ENCODE results near the gene SUSD6. TPM values are rescaled to one million over a fixed set of nuclear protein-coding genes. Genes with fewer than 3 reads are reported as not detected.

Gene SUSD6
- total RNA-seq, 2 experiments from 2014 or later = 63.4 to 65.2 TPM

DNA sequence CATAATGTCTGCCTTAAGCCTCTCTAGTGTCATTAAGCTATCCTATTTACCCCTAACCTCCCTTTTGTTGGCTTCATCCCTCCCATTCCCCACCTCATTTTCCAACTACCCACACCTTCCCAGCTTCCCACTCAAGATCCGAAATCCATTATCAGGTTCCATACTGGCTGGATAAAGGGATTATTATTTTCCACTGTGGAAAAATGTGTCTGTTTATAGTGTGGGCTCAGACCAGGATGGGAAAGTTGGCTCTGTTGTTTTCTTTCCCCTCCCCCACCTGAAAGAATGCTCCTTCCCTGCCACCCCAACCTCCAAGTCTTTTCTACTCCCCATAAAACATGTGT is 49.8 kb downstream of the SUSD6 start:
- POLR2A ChIA-PET = interaction anchor here (0.8 to 3.2 kb wide), 9 partner anchors 8 to 49 kb away, joined by 3 to 16 read pairs (median 3); partner anchors contain the start of gene SUSD6
- no peak for DNase-seq
- H3K27me3 Mint-ChIP-seq = no peaks in the 10 kb centered on the region

GRCh38 chr14:69662636-69663299 is 51.4 kb downstream of the SUSD6 start:
- H3K4me1 Mint-ChIP-seq = peaks cover 94% of the 10 kb centered on the region
- H3K9me3 Mint-ChIP-seq = no peaks in the 10 kb centered on the region
- H3K4me3 Mint-ChIP-seq = no peak overlapping the region
- H3K27me3 Mint-ChIP-seq = no peaks in the 10 kb centered on the region
- H3K36me3 Mint-ChIP-seq (ENCODE audit: low read depth) = peaks cover 82% of the 10 kb centered on the region
- ChIA-PET CTCF (interaction anchor here (1.1 kb wide), 1 partner anchor 11 kb away, joined by 4 read pairs; no protein-coding TSS in a partner anchor), POLR2A (interaction anchor here (1.0 to 1.8 kb wide), 2 partner anchors 11 to 39 kb away, joined by 3 to 8 read pairs; no protein-coding TSS in a partner anchor)
- no peak for DNase-seq
- H3K27ac Mint-ChIP-seq = no peak overlapping the region

More for the DNA sequence above, 49.8 kb downstream of the SUSD6 start:
- peaks cover 95% of the 10 kb centered on the region for H3K4me1 Mint-ChIP-seq
- peaks cover 74% of the 10 kb centered on the region for H3K36me3 Mint-ChIP-seq (ENCODE audit: low read depth)
- H3K9me3 Mint-ChIP-seq = no peaks in the 10 kb centered on the region
- H3K27ac Mint-ChIP-seq = peak overlapping the region; percentile 85
- CTCF ChIA-PET = interaction anchor here (0.9 kb wide), 1 partner anchor 22 kb away, joined by 3 read pairs; no protein-coding TSS in a partner anchor
- H3K4me3 Mint-ChIP-seq = no peak overlapping the region

GRCh38 chr14:69663300-69663643 is 51.9 kb downstream of the SUSD6 start:
- Mint-ChIP-seq H3K36me3 (ENCODE audit: low read depth) (peaks cover 81% of the 10 kb centered on the region), H3K27ac (peak overlapping the region; percentile 59), H3K9me3 (no peaks in the 10 kb centered on the region), H3K27me3 (no peaks in the 10 kb centered on the region), H3K4me1 (peaks cover 93% of the 10 kb centered on the region), H3K4me3 (no peak overlapping the region)
- ChIA-PET CTCF (interaction anchor here (1.1 kb wide), 1 partner anchor 10 kb away, joined by 4 read pairs; no protein-coding TSS in a partner anchor), POLR2A (interaction anchor here (1.0 to 1.8 kb wide), 2 partner anchors 11 to 39 kb away, joined by 3 to 8 read pairs; no protein-coding TSS in a partner anchor)
- DNase-seq = no peak

DNA sequence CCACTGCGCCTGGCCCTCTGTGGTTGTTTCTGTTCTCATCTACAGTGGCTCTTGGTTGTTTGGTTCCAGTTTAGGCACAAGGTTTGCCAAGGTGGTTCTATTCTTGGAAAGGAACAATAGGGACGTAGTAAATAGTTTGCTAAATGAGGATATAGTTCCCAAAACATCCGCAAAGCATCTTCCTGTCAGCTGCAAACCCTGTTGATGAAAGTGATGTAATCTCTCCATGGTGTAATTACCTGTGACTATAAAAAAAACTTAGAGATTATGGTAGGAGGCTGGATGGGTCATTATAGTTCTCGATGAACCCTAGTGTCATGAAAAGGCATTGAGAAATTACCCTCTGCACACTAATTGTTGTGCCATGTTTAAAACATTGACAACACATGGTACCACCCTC is 52.9 kb downstream of the SUSD6 start:
- H3K9me3 Mint-ChIP-seq = no peaks in the 10 kb centered on the region
- H3K4me1 Mint-ChIP-seq = peaks cover 91% of the 10 kb centered on the region
- no peaks in the 10 kb centered on the region for H3K27me3 Mint-ChIP-seq
- ChIA-PET POLR2A (interaction anchor here (1.8 kb wide), 1 partner anchor 10 kb away, joined by 8 read pairs; no protein-coding TSS in a partner anchor), CTCF (interaction anchor here (1.1 kb wide), 1 partner anchor 9 kb away, joined by 4 read pairs; no protein-coding TSS in a partner anchor)
- H3K4me3 Mint-ChIP-seq = no peak overlapping the region
- peaks cover 76% of the 10 kb centered on the region for H3K36me3 Mint-ChIP-seq (ENCODE audit: low read depth)
- DNase-seq = no peak
- H3K27ac Mint-ChIP-seq = peak overlapping the region; percentile 12

DNA sequence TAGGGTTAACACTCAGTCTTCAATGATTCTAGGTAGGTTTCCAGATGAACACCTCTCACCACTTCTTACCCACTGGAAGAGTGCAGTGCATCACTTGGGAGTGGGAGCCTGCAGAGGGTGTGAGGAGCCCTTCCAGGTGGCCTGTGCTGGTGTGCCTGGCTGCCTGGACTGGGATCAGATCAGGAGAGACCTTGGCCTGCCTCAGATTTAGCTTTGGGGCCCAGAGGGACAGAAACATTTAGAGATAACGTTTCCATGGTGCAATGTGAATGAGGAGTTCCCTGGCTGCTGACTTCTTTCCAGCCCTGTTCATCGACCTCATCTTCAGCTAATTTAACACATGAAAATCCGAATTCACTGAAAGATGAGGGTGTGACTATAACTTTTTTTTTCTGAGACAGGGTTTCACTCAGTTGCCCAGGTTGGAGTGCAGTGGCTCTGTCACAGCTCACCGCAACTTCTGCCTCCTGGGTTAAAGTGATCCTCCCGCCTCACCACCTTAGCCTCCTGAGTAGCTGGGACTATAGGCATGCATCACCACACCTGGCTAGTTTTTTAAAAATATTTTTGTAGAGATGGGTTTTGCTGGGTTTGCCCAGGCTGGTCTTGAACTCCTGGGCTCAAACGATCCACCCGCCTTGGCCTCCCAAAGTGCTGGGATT is 53.6 kb downstream of the SUSD6 start:
- CTCF ChIA-PET = interaction anchor here (0.8 kb wide), 1 partner anchor 64 kb away, joined by 4 read pairs; no protein-coding TSS in a partner anchor
- H3K36me3 Mint-ChIP-seq (ENCODE audit: low read depth) = peaks cover 78% of the 10 kb centered on the region
- H3K4me3 Mint-ChIP-seq = no peak overlapping the region
- H3K27ac Mint-ChIP-seq = peak overlapping the region; percentile 12
- POLR2A ChIA-PET = no interaction called here
- DNase-seq = no peak
- no peaks in the 10 kb centered on the region for H3K9me3 Mint-ChIP-seq
- no peaks in the 10 kb centered on the region for H3K27me3 Mint-ChIP-seq
- peaks cover 91% of the 10 kb centered on the region for H3K4me1 Mint-ChIP-seq

DNA sequence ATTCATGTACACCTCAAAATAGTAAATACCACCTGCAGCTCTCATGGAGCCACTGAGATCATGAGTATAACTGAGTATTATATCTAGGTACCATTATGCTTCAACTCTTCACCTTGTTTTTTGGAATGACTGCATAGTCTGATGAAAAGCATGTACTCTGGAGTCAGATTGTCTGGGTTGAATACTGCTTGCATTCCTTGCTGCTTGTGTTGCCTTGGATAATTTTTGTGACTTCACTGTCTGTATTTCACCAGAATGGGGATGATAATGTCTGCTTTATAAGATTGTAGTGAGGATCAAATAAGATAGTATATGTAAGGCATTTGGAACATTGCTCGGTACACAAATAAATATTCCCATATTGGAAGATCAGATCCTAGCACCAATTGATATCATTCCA is 54.2 kb downstream of the SUSD6 start:
- Mint-ChIP-seq H3K36me3 (ENCODE audit: low read depth) (peaks cover 78% of the 10 kb centered on the region), H3K4me1 (peaks cover 91% of the 10 kb centered on the region), H3K9me3 (no peaks in the 10 kb centered on the region), H3K4me3 (no peak overlapping the region), H3K27ac (no peak overlapping the region), H3K27me3 (no peaks in the 10 kb centered on the region)
- CTCF ChIA-PET = interaction anchor here (0.8 to 1.8 kb wide), 2 partner anchors 53 to 63 kb away, joined by 4 read pairs; no protein-coding TSS in a partner anchor
- POLR2A ChIA-PET = no interaction called here
- DNase-seq = no peak

DNA sequence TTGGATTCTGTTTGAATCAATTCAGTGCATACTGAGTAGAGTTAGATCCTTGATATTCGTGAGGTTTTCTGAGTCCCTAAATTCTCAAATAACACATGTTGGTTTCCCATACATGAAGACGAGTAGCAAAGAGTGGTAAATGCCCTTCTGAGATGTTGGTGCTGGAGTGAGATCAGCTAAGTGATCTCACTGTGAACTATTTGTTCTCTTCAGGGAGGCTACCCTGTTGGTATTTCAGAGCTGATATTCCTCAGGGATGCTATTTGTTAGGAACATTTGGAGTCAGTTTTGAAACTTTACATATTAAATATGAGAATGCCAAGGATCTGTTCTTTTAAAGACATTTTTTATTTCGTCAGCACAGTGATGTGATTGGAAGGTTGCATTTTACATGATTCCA is 54.7 kb downstream of the SUSD6 start:
- H3K27me3 Mint-ChIP-seq = no peaks in the 10 kb centered on the region

DNA sequence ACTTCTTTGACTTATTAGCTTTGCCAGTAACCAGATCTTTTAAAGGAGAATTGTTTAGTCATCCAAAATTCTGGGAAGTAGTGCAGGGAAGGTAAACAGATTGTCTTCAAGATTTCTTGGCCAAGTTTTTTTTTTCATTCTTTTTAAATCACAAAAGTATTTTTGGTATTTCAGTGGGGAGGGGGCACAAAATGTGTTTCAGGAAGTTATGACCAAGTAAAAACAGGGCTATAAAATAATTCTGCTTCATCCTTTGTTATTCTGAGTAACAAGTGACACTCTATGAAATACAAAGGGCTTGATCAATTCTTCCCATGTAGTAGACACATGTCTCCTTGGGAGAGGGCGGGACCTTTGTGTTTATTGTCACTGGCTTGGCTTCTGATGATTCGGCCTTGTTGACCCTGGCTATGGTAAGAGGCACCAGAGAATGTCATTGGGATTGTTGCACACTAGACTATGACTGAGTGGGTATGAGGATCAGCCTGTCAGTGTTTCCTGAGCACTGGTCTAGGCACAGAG is 55.4 kb downstream of the SUSD6 start:
- peaks cover 91% of the 10 kb centered on the region for H3K4me1 Mint-ChIP-seq
- H3K36me3 Mint-ChIP-seq (ENCODE audit: low read depth) = peaks cover 75% of the 10 kb centered on the region
- CTCF ChIA-PET = interaction anchor here (1.3 to 1.8 kb wide), 4 partner anchors 18 to 55 kb away, joined by 3 to 4 read pairs (median 4); partner anchors contain the start of gene SUSD6
- H3K4me3 Mint-ChIP-seq = peak overlapping the region; percentile 53
- no peak for DNase-seq
- H3K27ac Mint-ChIP-seq = peak overlapping the region; percentile 79
- H3K9me3 Mint-ChIP-seq = no peaks in the 10 kb centered on the region
- POLR2A ChIA-PET = interaction anchor here (0.6 to 2.8 kb wide), 3 partner anchors 8 to 41 kb away, joined by 3 to 9 read pairs (median 3); no protein-coding TSS in a partner anchor
- no peaks in the 10 kb centered on the region for H3K27me3 Mint-ChIP-seq

More for the DNA sequence above, 54.7 kb downstream of the SUSD6 start:
- DNase-seq = no peak
- no peaks in the 10 kb centered on the region for H3K9me3 Mint-ChIP-seq
- no peak overlapping the region for H3K4me3 Mint-ChIP-seq
- H3K4me1 Mint-ChIP-seq = peaks cover 91% of the 10 kb centered on the region
- H3K36me3 Mint-ChIP-seq (ENCODE audit: low read depth) = peaks cover 78% of the 10 kb centered on the region
- no peak overlapping the region for H3K27ac Mint-ChIP-seq
- POLR2A ChIA-PET = interaction anchor here (0.6 to 2.8 kb wide), 2 partner anchors 9 to 41 kb away, joined by 3 to 9 read pairs; no protein-coding TSS in a partner anchor
- CTCF ChIA-PET = interaction anchor here (0.8 to 1.8 kb wide), 2 partner anchors 53 to 63 kb away, joined by 4 read pairs; no protein-coding TSS in a partner anchor

GRCh38 chr14:69667938-69668335 is 56.5 kb downstream of the SUSD6 start:
- Mint-ChIP-seq H3K27ac (peak overlapping the region; percentile 79), H3K9me3 (no peaks in the 10 kb centered on the region)

DNA sequence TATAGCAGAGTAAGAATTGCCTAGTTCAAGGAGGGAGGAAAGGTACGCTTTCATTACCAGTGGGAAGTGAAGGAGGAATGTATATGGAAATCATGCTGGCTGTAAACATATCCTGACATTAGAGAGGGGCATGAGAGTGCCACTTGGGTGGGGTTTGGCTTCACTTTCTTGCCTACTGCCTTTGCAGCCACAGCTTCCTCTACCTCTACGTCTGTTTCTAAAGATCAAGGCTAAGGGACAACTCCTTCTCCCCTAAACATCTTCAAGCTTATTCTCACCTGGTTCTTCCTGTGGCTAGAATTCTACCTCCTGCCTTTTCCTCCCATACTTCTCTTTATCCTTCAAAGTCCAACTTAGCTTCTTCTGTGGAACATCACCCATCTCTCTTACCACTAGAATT is 58.0 kb downstream of the SUSD6 start:
- H3K36me3 Mint-ChIP-seq (ENCODE audit: low read depth) = peaks cover 59% of the 10 kb centered on the region
- no peak for DNase-seq
- peak overlapping the region; percentile 64 for H3K27ac Mint-ChIP-seq
- no peaks in the 10 kb centered on the region for H3K27me3 Mint-ChIP-seq
- ChIA-PET CTCF (interaction anchor here (1.1 kb wide), 2 partner anchors 55 to 57 kb away, joined by 3 read pairs; no protein-coding TSS in a partner anchor), POLR2A (interaction anchor here (1.0 to 3.7 kb wide), 7 partner anchors 8 to 97 kb away, joined by 3 to 27 read pairs (median 4); partner anchors contain the start of genes SRSF5 and SUSD6)
- no peak overlapping the region for H3K4me3 Mint-ChIP-seq
- peaks cover 92% of the 10 kb centered on the region for H3K4me1 Mint-ChIP-seq
- no peaks in the 10 kb centered on the region for H3K9me3 Mint-ChIP-seq

More at GRCh38 chr14:69667938-69668335, 56.5 kb downstream of the SUSD6 start:
- Mint-ChIP-seq H3K4me3 (peak overlapping the region; percentile 53), H3K36me3 (ENCODE audit: low read depth) (peaks cover 70% of the 10 kb centered on the region), H3K4me1 (peaks cover 91% of the 10 kb centered on the region), H3K27me3 (no peaks in the 10 kb centered on the region)
- no peak for DNase-seq
- CTCF ChIA-PET = interaction anchor here (0.7 to 1.8 kb wide), 10 partner anchors 9 to 151 kb away, joined by 3 to 7 read pairs (median 4); partner anchors contain the start of gene SUSD6
- POLR2A ChIA-PET = interaction anchor here (0.7 to 3.7 kb wide), 7 partner anchors 15 to 55 kb away, joined by 3 to 27 read pairs (median 3); partner anchors contain the start of gene SUSD6

- peaks cover 54% of the 10 kb centered on the region for H3K36me3 Mint-ChIP-seq (ENCODE audit: low read depth)
- ChIA-PET POLR2A (interaction anchor here (0.9 to 3.7 kb wide), 9 partner anchors 9 to 97 kb away, joined by 3 to 27 read pairs (median 4); partner anchors contain the start of genes SRSF5 and SUSD6), CTCF (interaction anchor here (1.1 kb wide), 1 partner anchor 55 kb away, joined by 3 read pairs; no protein-coding TSS in a partner anchor)
- DNase-seq = no peak
- peaks cover 93% of the 10 kb centered on the region for H3K4me1 Mint-ChIP-seq
- H3K27ac Mint-ChIP-seq = no peak overlapping the region
- no peaks in the 10 kb centered on the region for H3K27me3 Mint-ChIP-seq
- no peak overlapping the region for H3K4me3 Mint-ChIP-seq
- no peaks in the 10 kb centered on the region for H3K9me3 Mint-ChIP-seq
Measured at GRCh38 chr14:69670093-69670492, 58.7 kb downstream of the SUSD6 start.

DNA sequence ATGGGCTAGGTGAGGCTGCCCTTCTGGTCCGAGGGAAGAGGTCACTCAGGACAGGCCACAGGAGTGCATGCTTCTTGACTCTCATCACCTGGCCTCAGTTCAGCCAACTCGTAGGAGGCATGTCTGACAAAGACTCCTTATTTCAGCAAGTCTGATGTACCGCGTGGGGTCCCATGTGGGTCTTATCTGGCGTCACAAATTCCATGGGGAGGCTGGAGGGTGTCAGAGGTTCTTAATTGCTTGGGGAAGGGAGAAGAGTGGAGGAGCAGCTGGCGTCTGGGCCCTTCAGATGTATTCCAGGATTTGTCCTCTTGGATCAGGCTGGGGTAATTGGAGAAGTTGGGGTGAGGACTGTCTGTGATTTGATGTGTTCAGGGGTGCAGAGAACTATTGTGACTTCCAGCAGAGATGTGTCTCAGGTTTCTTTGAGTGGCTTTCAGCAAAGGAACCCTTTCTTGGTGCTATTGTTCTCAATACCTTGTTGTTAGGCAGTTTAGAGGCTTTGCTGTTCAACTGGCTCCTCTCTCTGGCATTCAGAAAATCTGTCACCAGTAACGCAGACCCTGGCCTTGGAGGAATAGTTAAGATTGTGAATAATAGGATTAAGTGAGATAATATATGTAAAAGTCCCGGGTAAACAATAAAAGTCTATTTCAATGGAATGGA is 60.1 kb downstream of the SUSD6 start:
- Mint-ChIP-seq H3K27me3 (no peaks in the 10 kb centered on the region), H3K36me3 (ENCODE audit: low read depth) (peaks cover 49% of the 10 kb centered on the region), H3K4me1 (peaks cover 94% of the 10 kb centered on the region), H3K27ac (peak overlapping the region; percentile 69), H3K9me3 (no peaks in the 10 kb centered on the region), H3K4me3 (no peak overlapping the region)
- DNase-seq = no peak
- ChIA-PET CTCF (interaction anchor here (0.8 kb wide), 1 partner anchor 41 kb away, joined by 3 read pairs; no protein-coding TSS in a partner anchor), POLR2A (interaction anchor here (0.9 to 2.5 kb wide), 3 partner anchors 10 to 96 kb away, joined by 3 to 16 read pairs (median 5); partner anchors contain the start of gene SRSF5)
